RCC 7860 (cell line): ENCODE results near the gene CSTF1.
"Not testable (repeated sequence)": the region's sequence is repeated elsewhere in the genome, so short reads cannot be mapped to it uniquely, and the experiment has no call there.

Source experiments
- DNase-seq: peaks from one replicate; pipeline ENCODE4 v3.0.0-alpha.2; 2015; ENCODE audit warnings: low spot score
- FAIRE-seq: peaks from 2 replicates; lab custom pipeline; 2012; peaks lifted over from hg19 to GRCh38; lab: Jason Lieb, UNC

Gene CSTF1

DNA sequence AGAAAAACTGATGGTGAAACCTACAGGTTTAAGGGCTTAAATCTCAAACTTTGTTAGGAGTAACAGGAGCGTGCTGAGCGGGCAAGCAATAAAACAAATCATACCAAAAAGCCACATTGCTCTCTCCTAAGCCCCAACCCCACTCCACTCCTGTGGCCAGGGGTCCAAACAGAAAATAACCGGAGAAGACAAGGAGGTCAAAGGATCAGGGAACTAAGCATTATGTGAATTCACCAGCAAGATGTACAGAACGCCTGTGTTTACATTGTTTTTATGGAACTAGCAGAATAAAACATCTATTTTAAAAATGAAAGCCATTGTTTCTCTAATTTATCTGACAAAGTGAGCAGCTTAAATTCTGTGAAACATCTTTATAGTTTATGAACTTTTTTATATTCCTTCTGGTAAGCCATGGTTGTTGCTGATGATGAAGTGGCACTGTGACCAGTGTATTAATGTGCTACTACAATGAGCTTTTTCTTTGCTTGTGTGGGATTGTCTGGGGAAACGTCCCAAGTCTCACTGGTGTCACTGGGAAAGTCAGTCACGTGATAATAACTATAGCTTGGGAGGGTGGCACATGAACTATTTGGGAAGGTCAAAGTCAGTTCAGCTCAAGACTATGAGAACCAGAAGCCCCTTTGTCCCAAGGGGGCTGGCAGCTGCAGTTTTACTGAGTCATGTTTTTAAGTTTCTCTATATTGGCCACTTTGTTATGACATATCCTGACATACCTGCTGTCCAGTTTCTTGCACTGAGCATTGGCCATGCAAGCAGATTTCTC is 23.9 kb upstream of the CSTF1 start:
- no peak for DNase-seq
- no peak for FAIRE-seq

DNA sequence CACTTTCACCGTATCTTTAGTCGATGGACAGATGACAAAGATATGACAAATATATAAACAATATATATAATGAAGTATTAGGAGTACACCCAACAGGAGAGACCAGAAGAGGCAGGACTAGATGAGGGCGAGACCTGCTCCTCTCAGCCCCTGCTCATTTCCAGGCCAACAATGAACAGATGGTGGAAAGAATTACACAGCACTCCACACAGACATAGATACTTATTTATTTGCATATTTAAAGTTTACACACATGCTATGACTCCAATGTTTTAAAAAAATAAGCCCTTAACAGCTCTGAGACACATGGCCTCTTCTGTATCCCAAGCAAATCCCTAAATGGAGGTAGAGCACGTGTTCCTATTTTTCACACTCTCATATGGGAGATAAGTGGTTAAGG is 23.3 kb upstream of the CSTF1 start:
- FAIRE-seq = no peak
- DNase-seq = no peak

GRCh38 chr20:56371977-56372376 is 20.5 kb upstream of the CSTF1 start:
- DNase-seq = no peak
- no peak for FAIRE-seq

- DNase-seq (no peak), FAIRE-seq (no peak)
Observed at GRCh38 chr20:56372850-56373249, 19.6 kb upstream of the CSTF1 start.

- DNase-seq (peak; percentile 73), FAIRE-seq (peak; percentile 69)
Observed at GRCh38 chr20:56373942-56374341, 18.5 kb upstream of the CSTF1 start.

GRCh38 chr20:56376331-56376730 is 16.1 kb upstream of the CSTF1 start:
- FAIRE-seq (no peak), DNase-seq (no peak)

GRCh38 chr20:56378386-56378785 is 14.1 kb upstream of the CSTF1 start:
- FAIRE-seq = no peak

GRCh38 chr20:56380375-56380774 is 12.1 kb upstream of the CSTF1 start:
- no peak for DNase-seq
- FAIRE-seq = no peak

More at GRCh38 chr20:56378386-56378785, 14.1 kb upstream of the CSTF1 start:
- no peak for DNase-seq

DNA sequence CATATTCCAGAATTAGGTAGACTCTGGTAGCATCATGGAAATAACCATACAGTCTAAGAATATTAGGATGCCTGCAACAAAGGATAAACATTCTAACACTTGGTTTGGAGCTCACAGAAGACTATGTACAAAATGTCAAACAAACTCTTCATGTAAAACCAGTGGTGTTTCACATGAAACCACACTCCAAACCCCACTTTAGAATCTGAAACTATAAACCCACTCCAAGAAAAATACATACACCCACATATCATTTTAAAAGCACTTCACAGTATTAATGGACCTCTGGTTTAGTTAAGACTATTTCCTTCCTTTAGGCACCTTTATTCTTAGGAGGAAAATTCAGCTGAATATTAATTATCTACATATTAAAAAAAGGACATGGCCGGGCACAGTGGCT is 10.9 kb upstream of the CSTF1 start:
- FAIRE-seq = no peak
- DNase-seq = no peak

GRCh38 chr20:56382696-56383095 is 9.7 kb upstream of the CSTF1 start:
- DNase-seq (no peak), FAIRE-seq (no peak)

DNA sequence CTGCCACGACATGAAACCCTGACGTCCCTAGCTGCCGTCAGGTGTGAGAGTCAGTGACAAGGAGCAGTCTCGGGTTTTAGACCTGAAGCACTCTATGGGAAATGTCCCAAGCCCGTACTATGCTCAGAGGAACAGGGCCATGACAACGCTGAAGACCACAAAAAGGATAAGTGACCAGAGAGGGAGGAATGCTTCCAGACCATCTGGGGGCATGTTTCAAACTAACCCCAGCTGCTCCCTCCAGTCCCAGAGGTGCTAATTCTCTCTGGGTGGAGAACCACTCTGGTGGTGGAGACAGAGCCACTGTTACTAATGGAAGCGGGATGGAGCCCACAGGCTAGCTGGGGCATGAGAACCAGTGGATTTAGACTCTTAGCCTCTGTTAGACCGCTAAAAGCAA is 9.1 kb upstream of the CSTF1 start:
- FAIRE-seq (no peak), DNase-seq (no peak)

DNA sequence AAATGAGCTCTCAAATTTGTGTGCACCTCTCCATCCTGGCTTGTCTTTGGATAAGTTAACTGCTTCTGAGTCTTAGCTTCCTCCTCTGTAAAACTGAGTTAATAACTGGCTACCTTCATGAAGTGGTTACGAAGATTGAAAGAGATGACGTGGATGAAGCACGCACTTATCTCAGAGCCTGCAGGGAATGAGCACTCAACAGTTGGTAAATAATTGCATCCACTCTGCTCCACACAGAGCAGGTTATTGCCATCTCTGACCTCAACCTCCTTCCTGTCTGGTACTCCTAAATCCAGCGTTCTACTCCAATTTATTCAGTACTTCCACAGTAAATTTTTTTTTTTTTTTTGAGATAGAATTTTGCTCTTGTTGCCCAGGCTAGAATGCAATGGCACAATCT is 7.3 kb upstream of the CSTF1 start:
- no peak for FAIRE-seq
- DNase-seq = no peak

DNA sequence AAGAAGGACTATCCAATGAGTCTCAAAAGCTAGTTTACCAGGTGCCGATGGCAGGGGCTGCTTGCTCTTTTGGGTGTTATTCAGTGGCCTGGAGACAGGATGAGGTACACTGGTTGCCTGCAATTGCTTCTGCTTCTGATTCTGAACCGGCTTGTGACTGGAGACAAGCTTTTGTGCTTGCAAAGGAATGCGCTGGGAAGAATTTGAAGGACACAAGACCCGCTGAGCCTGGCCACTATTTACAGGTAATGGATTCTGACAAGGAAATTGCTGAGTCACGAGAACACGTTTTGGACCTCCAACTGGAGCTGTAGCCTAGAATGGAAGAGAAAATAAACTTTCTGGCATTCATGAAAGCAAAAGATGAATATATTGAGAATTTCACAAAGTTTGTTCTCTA is 6.2 kb upstream of the CSTF1 start:
- FAIRE-seq = no peak

GRCh38 chr20:56388882-56389281 is 3.6 kb upstream of the CSTF1 start:
- no peak for DNase-seq
- no peak for FAIRE-seq

More for the DNA sequence above, 6.2 kb upstream of the CSTF1 start:
- DNase-seq = no peak

DNA sequence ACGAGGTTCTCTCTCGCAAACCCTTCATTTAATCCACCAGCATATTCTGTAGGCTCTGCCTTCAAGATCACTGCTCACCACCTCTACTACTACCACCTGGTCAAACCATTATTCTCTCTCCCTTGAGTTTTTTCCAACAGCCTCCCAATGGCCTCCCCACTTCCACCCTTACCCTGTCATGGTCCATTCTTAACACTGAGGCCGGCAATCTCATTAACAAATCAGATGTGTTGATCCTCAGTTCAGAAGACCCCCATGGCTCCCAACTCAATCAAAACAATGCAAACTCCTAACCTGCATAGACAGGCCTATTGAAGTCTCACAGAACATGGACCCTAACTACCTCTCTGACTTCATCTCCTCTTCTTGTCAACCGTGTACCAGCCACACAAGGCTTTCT is 2.6 kb upstream of the CSTF1 start:
- FAIRE-seq = no peak
- DNase-seq = no peak

DNA sequence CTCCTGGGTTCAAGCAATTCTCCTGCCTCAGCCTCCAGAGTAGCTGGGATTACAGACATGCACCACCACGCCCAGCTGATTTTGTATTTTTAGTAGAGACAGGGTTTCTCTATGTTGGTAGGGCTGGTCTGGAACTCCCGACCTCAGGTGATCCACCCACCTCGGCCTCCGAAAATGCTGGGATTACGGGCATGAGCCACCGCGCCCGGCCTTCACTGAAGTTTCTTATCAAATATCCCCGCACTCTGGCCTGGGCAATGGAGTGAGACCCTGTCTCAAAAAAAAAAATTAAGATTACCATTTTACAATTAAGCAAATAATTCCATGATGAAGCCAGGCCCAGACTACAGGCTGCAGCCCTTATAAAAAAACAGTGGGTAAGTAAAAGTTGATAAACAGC is 2.0 kb upstream of the CSTF1 start:
- DNase-seq, FAIRE-seq: not testable (repeated sequence)

DNA sequence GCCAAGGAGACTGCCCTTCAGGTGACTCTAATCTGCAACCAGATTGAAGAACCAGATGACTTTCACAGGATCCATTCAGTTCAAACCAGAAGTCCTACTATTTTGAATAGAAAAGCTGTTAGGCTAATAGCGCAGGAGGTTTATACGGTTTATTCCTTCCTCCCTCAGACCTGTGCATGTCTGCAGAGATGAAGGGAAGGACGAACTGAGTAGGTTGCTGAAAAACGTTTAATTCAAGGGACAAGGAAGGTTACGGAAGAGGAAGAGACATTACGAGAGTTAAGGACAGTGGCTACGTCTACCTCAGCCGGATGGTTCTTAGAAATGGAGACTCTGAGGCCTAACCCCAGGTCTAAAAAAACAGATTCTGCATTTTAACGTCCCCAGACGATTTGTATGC is 1.4 kb upstream of the CSTF1 start:
- FAIRE-seq (no peak), DNase-seq (no peak)

DNA sequence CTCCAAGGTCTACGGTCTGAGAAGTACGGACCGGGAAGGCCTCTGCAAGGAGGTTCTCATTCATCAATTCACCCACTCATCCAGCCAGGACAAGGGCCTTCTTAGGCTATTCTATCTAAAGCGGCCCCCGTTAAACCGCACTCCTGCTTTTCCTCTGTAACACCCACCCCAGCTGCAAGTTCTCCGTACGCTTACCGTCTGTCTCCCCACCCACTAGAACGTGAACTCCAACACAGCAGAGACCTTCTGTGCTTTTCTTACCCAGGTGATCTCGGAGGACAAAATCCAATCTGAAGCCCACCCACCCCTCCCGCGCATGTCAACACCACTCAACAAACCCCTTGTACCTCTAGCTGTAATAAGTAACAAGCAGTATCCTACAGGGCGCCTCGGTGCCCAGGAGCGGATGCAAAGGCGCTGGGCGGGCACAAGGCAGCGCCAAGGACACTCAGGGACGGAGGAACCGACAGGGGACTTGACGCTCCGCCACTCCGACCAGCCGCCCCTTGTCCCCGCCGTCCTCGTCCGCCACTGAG is 781 bp upstream of the CSTF1 start:
- FAIRE-seq = no peak
- no peak for DNase-seq

DNA sequence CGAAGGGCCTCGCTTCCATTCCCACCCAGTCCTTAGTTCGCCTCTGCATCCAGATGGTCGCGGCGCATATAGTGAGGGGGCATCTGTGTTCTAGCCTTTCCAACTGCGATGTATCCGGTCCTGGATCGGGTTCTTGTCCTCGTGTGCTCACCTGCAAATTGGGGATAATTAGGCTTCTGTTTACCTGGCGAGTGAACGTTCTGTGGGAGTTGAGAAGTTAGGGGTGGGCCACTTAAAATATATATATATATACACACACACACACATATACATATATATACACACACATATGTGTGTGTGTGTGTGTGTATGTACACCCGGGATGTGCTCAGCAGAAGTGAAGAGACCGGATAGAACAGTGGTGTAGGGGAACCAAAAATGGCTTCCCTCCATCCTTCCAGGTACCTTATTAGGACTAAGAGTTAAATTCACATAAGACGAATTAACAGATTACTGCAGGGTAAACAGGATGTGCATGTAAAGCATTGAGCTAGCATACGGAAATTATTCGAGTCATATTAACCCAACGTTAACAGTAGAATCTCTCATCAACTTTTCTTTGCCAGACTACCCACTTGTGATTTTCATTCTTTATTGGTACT is 537 bp downstream of the CSTF1 start:
- DNase-seq (no peak), FAIRE-seq (no peak)

- DNase-seq = no peak
- FAIRE-seq = no peak
Observed at GRCh38 chr20:56393653-56394052, 1.2 kb downstream of the CSTF1 start.

DNA sequence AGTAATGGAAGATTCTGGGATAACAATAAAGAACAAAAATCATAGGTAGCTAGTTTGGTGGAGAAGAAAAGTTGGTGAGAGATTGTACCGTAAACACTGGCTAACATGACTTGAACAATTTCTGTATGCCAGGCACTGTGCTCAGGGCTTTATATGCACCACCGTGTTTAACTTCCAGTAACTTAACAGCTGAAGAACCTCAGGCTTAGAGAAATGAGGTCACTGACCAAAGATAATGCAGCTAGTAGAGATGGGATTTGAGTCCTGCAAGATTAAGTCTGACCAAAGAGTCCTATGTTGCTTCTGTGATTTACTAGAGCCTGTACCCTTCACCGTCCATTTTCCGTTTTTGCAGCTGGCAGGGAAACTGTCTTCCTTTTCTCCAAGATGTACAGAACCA is 2.7 kb downstream of the CSTF1 start:
- DNase-seq (no peak), FAIRE-seq (no peak)

GRCh38 chr20:56400001-56400640 is 7.7 kb downstream of the CSTF1 start:
- DNase-seq = peak; percentile 27
- peak; percentile 34 for FAIRE-seq
